ENCODE measurements around the gene CSNK1E.

DNA sequence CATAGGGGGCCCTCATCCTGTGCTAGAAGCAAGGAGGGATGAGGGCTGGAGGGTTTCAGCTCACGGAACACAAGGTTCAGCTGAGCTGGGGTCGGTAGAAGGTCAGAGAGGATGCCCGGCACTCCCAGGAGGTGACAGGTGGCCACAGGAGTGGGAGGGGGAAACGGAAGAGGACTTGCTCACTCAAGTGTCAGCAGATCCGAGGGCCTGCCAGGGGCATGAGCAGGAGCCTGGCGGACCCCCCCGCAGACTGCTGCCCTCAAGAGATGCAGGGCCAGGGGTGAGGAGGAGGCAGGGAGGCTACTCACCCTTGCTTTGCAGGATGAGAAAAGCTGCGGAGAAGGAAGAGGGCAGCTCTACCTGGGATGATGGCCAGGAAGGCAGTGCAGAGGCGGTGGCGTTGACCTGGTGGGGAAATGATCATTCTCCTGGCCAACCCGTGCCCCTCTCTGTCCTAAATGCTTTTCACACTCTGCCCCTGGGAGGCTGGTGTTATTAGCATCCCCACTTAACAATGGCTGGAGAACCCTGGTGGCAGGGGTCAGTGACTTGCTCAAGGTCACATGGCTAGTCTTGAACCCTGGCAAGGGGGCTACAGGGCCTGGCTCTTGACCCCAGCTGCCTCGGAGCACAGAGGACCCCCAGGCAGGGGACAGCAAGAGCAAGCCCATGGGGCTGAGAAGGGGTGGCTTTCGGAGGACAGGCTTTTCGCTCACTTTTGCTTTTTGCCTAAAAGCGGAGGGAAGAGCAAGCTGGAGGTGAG, 30.1 kb upstream of the CSNK1E start:
- TF ChIP-seq EZH2 (IDR thresholded peaks at IDR 0.05; ENCODE audit: borderline replicate concordance): no peak
- TF ChIP-seq, protein P1, sequence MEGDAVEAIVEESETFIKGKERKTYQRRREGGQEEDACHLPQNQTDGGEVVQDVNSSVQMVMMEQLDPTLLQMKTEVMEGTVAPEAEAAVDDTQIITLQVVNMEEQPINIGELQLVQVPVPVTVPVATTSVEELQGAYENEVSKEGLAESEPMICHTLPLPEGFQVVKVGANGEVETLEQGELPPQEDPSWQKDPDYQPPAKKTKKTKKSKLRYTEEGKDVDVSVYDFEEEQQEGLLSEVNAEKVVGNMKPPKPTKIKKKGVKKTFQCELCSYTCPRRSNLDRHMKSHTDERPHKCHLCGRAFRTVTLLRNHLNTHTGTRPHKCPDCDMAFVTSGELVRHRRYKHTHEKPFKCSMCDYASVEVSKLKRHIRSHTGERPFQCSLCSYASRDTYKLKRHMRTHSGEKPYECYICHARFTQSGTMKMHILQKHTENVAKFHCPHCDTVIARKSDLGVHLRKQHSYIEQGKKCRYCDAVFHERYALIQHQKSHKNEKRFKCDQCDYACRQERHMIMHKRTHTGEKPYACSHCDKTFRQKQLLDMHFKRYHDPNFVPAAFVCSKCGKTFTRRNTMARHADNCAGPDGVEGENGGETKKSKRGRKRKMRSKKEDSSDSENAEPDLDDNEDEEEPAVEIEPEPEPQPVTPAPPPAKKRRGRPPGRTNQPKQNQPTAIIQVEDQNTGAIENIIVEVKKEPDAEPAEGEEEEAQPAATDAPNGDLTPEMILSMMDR (IDR thresholded peaks at IDR 0.05; ENCODE audit: poor library complexity): no peak
